ENCODE results near the gene GPR157. TPM values are rescaled to one million over a fixed set of nuclear protein-coding genes. Genes with fewer than 3 reads are reported as not detected.

GPR157 gene
- total RNA-seq, 2 experiments from 2014 or later: 1.4 to 5.4 TPM

DNA sequence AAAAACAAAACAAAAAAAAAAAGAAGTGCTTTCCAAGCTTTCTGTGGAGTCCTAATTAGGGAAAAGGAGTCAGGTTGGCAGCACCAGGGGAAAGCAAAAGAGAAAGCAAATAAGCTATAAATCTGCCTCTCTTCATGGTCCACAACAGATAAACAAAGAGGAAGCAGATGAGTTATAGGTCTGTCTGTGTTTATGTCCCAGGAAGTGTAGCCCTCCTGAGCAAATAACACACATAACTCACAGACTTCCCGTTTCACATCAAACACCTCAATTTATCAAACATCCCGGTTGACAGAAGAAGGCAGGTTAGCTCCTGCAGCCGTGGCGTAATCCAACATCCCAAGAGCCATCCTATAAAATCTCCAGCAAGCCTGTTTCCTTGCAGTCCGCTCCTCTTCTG lies 53.9 kb downstream of the GPR157 start:
- peak overlapping the region; percentile 43; the same call in 1 of the 2 replicates for H2AFZ ChIP-seq (ENCODE audit: low read length)
- TF ChIP-seq CTCF (conservative IDR thresholded peaks at IDR 0.05; ENCODE audit: low read length) (no peak), EZH2phosphoT487 (IDR thresholded peaks at IDR 0.05; ENCODE audit: borderline replicate concordance, low read depth, low read length) (no peak)
- peak; percentile 76 for DNase-seq (ENCODE audit: low spot score)
- POLR2A ChIA-PET: interaction anchor here (0.6 to 3.9 kb wide), 9 partner anchors 8 to 100 kb away, joined by 3 to 22 read pairs (median 4); no protein-coding TSS in a partner anchor
- no peaks in the 10 kb centered on the region for H3K36me3 ChIP-seq (ENCODE audit: insufficient read depth, low read length)
- CTCF ChIA-PET (ENCODE audit: unreplicated experiment): no interaction called here
- no peaks in the 10 kb centered on the region for H3K9me3 ChIP-seq (ENCODE audit: low read length)
- H3K4me1 ChIP-seq (ENCODE audit: insufficient read depth, low read length, poor library complexity, severe bottlenecking): peaks cover 94% of the 10 kb centered on the region
- H3K4me2 ChIP-seq (ENCODE audit: low read length): peak overlapping the region; percentile 73
- intact Hi-C loops (cut with micrococcal nuclease; ENCODE audit: unreplicated experiment): loop anchor here (5.0 to 10.0 kb wide), 2 partner anchors 258 to 550 kb away; partner anchors contain the start of gene RERE
- H3K9me2 ChIP-seq (ENCODE audit: insufficient read depth, low read length): no peaks in the 10 kb centered on the region
- H3K27ac ChIP-seq (ENCODE audit: low read depth, low read length, poor library complexity, severe bottlenecking): peak overlapping the region; percentile 100
- BruUV-seq (replicated peaks): no TSS peak
- H3K79me2 ChIP-seq (ENCODE audit: insufficient read depth, low read depth, low read length): peaks cover 8% of the 10 kb centered on the region; the same call in 1 of the 2 replicates
- H4K20me1 ChIP-seq (ENCODE audit: insufficient read depth, low read length): no peaks in the 10 kb centered on the region
- peak overlapping the region; percentile 55 for H3K4me3 ChIP-seq (ENCODE audit: low read depth, low read length, poor library complexity, severe bottlenecking)

- no peaks in the 10 kb centered on the region for H3K9me2 ChIP-seq (ENCODE audit: insufficient read depth, low read length)
- ChIA-PET POLR2A (interaction anchor here (0.7 to 1.0 kb wide), 2 partner anchors 9 to 368 kb away, joined by 4 read pairs; no protein-coding TSS in a partner anchor), CTCF (ENCODE audit: unreplicated experiment) (interaction anchor here (0.7 kb wide), 1 partner anchor 11 kb away, joined by 3 read pairs; no protein-coding TSS in a partner anchor)
- intact Hi-C loops (cut with micrococcal nuclease; ENCODE audit: unreplicated experiment): loop anchor here (10.0 kb wide), 1 partner anchor 548 kb away; no protein-coding TSS in a partner anchor
- H3K27ac ChIP-seq (ENCODE audit: low read depth, low read length, poor library complexity, severe bottlenecking): peak overlapping the region; percentile 100
- peaks cover 79% of the 10 kb centered on the region for H3K4me1 ChIP-seq (ENCODE audit: insufficient read depth, low read length, poor library complexity, severe bottlenecking)
- no peaks in the 10 kb centered on the region for H3K9me3 ChIP-seq (ENCODE audit: low read length)
- no peak for DNase-seq (ENCODE audit: low spot score)
- H4K20me1 ChIP-seq (ENCODE audit: insufficient read depth, low read length): no peaks in the 10 kb centered on the region
- peaks cover 12% of the 10 kb centered on the region for H3K36me3 ChIP-seq (ENCODE audit: insufficient read depth, low read length)
- H2AFZ ChIP-seq (ENCODE audit: low read length): peak overlapping the region; percentile 69; the same call in 1 of the 2 replicates
- peaks cover 21% of the 10 kb centered on the region for H3K79me2 ChIP-seq (ENCODE audit: insufficient read depth, low read depth, low read length)
- no peak overlapping the region for H3K4me3 ChIP-seq (ENCODE audit: low read depth, low read length, poor library complexity, severe bottlenecking)
- peak overlapping the region; percentile 73 for H3K4me2 ChIP-seq (ENCODE audit: low read length)
- TF ChIP-seq EZH2phosphoT487 (IDR thresholded peaks at IDR 0.05; ENCODE audit: borderline replicate concordance, low read depth, low read length) (no peak), CTCF (conservative IDR thresholded peaks at IDR 0.05; ENCODE audit: low read length) (no peak)
- no TSS peak for BruUV-seq (replicated peaks)
Observed at GRCh38 chr1:9073143-9073542, 55.8 kb downstream of the GPR157 start.

DNA sequence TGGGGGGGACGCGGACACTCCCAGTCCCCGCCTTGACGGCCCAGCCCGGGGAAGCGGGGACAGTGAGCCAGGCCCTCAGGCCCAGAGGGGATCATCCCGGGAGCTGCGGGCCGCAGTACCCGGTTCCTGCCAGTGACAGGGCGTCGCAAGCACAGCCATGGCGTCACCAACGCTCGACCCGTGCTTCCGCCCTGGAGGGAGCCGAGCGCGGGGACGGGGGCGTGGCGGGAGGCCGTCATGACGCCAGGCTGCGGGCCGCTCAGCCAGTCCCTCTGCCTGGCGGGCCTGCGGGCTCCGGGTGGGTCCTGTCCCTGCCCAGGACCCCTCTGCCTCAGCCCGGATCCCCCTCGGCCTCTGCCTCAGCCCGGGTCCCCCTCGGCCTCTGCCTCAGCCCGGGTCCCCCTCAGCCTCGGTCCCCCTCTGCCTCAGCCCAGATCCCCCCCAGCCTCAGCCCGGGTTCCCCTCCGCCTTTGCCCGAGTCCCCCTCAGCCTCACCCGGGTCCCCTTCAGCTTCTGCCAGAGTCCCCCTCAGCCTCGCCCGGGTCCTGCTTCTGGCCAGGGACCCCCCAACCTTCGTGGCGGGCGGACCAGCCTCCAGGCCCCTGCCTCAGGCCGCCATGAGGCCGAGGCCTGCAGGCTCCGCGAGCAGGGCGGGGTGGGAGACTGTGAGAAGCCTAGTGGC lies 57.2 kb downstream of the GPR157 start:
- no peak for TF ChIP-seq EZH2phosphoT487 (IDR thresholded peaks at IDR 0.05; ENCODE audit: borderline replicate concordance, low read depth, low read length)
- TF ChIP-seq CTCF (conservative IDR thresholded peaks at IDR 0.05; ENCODE audit: low read length): no peak
- H3K4me1 ChIP-seq (ENCODE audit: insufficient read depth, low read length, poor library complexity, severe bottlenecking): peaks cover 65% of the 10 kb centered on the region
- no peak overlapping the region for H3K4me2 ChIP-seq (ENCODE audit: low read length)
- H2AFZ ChIP-seq (ENCODE audit: low read length): no peak overlapping the region
- DNase-seq (ENCODE audit: low spot score): no peak
- no peak overlapping the region for H3K27ac ChIP-seq (ENCODE audit: low read depth, low read length, poor library complexity, severe bottlenecking)
- peaks cover 36% of the 10 kb centered on the region for H3K79me2 ChIP-seq (ENCODE audit: insufficient read depth, low read depth, low read length)
- no peaks in the 10 kb centered on the region for H3K9me2 ChIP-seq (ENCODE audit: insufficient read depth, low read length)
- intact Hi-C loops (cut with micrococcal nuclease; ENCODE audit: unreplicated experiment): loop anchor here (10.0 kb wide), 1 partner anchor 547 kb away; no protein-coding TSS in a partner anchor
- POLR2A ChIA-PET: no interaction called here
- H3K9me3 ChIP-seq (ENCODE audit: low read length): no peaks in the 10 kb centered on the region
- peaks cover 27% of the 10 kb centered on the region for H3K36me3 ChIP-seq (ENCODE audit: insufficient read depth, low read length)
- CTCF ChIA-PET (ENCODE audit: unreplicated experiment): no interaction called here
- H4K20me1 ChIP-seq (ENCODE audit: insufficient read depth, low read length): no peaks in the 10 kb centered on the region
- no peak overlapping the region for H3K4me3 ChIP-seq (ENCODE audit: low read depth, low read length, poor library complexity, severe bottlenecking)
- no TSS peak for BruUV-seq (replicated peaks)
